Stimulated activated CD8-positive, alpha-beta memory T cell treated with anti-CD3 and anti-CD28 coated beads, Interleukin-15, amount 100 ng/mL, for 24 hours (primary cell): Measurements from ENCODE around the gene FAM124A.
"Not testable (repeated sequence)": the region's sequence is repeated elsewhere in the genome, so short reads cannot be mapped to it uniquely, and the experiment has no call there.

Experiments
- DNase-seq: peaks from one replicate; pipeline ENCODE4 v3.0.0-alpha.2; 2020; ENCODE audit warnings: low read depth

Gene FAM124A

GRCh38 chr13:51270623-51271415, 48.6 kb downstream of the FAM124A start:
- DNase-seq: no peak

DNA sequence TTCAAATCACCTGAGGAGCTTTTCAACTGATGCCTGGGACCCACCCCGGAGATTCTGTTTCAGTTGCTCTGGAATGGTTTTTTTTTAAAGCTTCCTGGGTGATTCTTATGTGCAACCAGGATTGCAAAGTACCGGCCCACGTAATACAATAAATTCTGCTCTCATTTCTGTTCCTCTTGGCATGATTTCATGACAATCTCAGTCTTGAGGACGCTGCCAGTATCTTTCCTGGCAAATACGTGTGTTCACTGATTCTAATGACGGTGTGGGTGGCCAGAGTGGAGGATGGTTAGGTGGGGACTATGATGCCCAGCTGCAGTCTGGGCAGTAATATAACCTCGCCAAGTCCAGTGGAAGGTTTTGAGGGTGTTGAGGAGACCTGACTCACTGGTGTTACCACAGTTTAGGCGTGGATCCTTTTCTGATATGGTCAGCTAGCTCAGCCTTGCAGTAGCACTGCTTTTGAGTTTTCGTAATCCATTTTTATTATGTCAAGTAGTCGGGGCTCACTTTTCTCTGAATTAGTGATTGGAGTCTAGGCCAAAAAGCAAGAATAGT, 49.4 kb downstream of the FAM124A start:
- DNase-seq: no peak

GRCh38 chr13:51275101-51275500, 52.9 kb downstream of the FAM124A start:
- no peak for DNase-seq

GRCh38 chr13:51276636-51277035, 54.4 kb downstream of the FAM124A start:
- no peak for DNase-seq

DNA sequence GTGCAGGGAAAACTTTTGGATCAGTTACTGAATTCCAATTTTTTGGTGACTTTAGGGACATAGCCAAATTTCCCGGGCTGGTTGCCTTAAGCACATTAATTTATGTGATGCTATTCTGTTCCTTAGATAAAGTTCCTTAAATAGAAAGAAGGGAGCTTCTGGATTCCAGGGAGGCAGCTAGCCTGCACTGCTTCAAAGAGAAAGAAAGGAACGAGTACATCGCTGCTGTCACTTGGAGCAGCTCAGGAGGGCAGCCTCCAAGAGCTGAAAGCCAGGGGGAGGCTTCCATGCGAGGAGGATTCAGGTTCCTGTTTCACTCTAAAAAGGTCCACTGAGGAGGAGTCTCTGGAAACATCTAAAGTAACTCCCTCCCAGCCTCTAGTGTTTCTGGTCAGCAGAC, 55.7 kb downstream of the FAM124A start:
- DNase-seq: no peak

GRCh38 chr13:51278426-51279130, 56.4 kb downstream of the FAM124A start:
- DNase-seq: no peak

DNA sequence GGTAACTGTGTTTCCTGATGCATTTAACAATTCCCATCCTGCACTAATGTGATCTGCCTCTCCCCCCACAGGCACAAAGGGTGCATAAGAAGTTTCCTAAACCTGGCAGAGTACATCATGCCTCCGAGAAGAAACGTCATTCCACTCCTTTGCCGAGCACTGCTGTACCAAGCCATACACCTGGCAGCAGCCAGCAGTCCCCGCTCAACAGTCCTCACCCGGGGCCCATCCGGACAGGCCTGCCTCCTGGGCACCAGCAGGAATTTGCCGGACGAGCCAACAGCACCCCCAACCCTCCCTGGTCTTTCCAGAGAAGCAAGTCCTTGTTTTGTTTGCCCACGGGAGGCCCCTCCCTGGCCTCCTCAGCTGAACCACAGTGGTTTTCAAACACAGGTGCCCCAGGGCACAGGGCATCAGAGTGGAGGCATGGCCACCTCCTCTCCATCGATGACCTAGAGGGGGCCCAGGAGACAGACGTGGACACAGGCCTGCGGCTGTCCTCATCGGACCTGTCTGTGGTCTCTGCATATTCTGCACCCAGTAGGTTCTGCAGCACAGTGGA, 58.3 kb downstream of the FAM124A start:
- no peak for DNase-seq

- DNase-seq: no peak
These were observed 60.1 kb downstream of the FAM124A start for GRCh38 chr13:51282322-51282721.

DNA sequence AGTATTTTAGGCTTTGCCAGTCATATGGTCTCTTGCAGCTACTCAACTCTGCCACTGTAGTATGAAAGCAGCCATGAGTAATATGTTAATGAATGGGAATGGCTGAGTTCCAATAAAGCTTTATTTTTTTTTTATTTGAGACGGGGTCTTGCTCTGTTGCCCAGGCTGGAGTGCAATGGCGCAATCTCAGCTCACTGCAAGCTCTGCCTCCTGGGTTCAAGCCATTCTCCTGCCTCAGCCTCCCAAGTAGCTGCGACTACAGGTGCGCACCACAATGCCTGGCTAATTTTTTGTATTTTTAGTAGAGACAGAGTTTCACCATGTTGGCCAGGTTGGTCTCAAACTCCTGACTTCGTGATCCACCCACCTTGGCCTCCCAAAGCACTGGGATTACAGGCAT, 60.7 kb downstream of the FAM124A start:
- not testable (repeated sequence) for DNase-seq

GRCh38 chr13:51283371-51283770, 61.2 kb downstream of the FAM124A start:
- DNase-seq: no peak

DNA sequence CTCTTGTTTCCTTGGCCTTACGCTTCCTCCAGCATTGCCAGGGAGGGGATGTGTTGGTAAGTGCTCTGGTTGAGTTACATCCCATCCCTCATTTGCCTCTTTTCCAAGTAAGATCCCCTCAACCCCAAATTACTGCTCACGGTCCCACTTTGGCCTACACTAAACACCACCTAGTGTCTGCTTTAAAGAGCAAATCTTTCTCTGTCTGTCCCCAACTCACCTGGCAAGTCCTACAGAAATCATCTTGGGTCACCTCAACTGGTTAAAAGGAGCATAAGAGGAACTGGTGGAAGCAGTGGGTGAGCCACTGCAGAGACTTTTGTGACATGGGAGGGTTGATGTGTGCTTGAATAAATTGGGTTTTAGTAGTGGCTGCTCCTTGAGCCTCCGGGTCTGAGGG, 62.1 kb downstream of the FAM124A start:
- DNase-seq: no peak

DNA sequence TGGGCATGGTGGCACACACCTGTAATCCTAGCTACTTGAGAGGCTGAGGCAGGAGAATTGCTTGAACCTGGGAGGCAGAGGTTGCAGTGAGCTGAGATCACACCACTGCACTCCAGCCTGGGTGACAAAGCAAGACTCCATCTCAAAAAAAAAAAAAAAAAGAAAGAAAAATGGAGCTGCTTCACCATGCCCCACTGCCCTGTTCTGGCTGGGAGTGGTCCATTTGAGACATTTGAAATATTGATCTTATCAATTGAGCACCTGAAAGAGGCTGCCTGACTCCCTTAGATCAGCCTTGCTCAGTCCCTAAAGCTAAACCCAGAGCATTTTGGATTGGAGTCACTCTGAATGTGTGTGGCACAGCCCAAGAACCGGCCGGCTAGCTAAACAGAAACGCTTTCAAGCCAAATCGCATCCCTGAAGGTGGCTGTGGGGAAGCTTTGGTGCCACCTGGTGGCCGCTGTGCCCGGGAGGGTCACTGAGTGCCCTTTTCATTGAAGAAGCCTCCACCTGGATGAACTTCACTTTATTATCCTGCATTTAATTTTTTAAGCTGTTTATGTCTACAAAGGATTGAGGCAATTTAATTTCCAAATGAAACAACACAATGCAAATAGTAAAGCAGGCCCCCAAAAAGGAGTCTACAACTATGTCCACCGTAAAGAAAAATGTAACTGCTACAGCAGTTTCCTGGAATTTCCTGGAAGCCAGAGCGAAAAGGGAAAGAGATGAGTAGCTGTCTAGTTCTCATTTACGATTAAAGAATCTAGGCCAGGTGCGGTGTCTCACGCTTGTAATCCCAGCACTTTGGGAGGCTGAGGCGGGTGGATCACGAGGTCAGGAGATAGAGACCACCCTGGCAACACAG, 64.2 kb downstream of the FAM124A start:
- peak; percentile 59 for DNase-seq

- no peak for DNase-seq
These were observed 65.6 kb downstream of the FAM124A start for GRCh38 chr13:51287758-51288157.

DNA sequence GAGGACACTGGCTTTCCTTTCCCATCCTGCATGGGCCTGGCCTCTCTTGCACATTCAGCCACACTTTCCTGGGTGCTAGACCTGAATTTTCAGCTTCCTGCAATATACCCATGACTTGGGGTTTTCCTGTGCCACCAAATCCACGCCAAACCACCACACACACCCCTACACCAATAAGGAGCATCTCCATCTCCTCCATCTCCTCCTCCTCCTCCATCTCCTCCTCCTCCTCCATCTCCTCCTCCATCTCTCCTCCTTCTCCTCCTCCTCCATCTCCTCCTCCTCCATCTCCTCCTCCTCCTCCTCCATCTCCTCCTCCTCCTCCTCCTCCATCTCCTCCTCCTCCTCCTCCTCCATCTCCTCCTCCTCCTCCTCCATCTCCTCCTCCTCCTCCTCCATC, 66.1 kb downstream of the FAM124A start:
- not testable (repeated sequence) for DNase-seq

- DNase-seq: no peak
These were observed 69.1 kb downstream of the FAM124A start for GRCh38 chr13:51291341-51291740.

DNA sequence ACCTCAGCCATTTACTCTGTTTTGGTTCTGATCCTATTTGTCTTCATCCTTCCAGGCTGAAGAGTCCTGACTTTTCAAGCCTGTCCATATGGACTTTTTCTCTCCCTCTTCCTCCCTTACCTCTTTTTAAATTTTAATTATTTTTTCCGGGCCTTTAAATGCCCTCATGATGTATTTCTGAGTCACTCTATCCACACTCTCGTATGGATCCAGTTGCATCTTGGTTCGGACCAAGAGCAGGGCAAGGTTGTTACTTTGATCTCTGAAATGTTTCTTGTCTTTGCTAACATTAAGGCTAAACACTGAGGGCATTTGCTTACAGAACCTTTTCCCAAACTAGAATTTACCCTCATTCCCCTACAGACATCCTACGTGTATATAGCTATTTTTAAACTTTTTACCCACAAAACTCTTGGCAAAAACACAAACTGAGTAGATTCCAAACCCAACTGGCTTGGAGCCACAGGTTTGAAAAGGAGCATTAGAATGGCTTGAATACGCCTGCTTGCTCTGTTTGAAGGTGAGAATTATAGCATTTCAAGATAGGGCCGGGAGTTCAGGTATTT, 69.9 kb downstream of the FAM124A start:
- no peak for DNase-seq

GRCh38 chr13:51297556-51297955, 75.4 kb downstream of the FAM124A start:
- DNase-seq: no peak

GRCh38 chr13:51298812-51299211, 76.6 kb downstream of the FAM124A start:
- no peak for DNase-seq

GRCh38 chr13:51303063-51303552, 80.9 kb downstream of the FAM124A start:
- no peak for DNase-seq

- no peak for DNase-seq
These were observed 81.7 kb downstream of the FAM124A start for GRCh38 chr13:51303882-51304281.

DNA sequence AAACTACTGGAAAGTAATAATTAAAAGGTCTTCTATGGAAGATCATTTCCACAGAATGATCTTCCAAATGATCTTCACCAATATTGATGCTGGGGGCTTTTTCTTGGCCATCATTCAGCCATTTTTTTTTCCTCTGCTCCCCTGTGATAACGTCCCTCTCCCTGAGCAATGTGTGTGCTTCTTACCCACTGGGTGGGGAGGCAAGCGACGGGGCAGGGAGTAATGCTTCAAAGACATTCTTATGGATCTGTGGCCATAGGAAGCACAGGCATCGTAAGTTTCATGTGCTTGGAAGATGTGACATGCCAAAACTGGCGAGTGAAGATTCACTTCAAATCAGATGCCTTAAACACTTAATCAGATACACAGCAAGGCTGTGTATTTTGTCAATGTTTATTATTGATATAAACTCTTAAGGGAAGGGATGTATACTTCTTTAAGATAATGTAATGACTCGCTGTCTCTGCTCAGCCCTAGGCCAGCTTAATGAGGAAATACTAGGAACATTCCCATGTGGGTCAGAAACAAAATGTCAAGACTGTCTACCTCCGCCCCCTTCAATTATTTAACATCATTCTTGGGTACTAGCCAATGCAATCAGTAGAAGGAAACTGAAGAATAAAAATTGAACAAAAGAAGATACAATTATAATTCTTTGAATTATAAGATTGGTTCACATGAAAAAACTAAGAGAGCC, 83.2 kb downstream of the FAM124A start:
- DNase-seq: no peak
